Cerebellar nuclear complex (tissue), 1 donor: ENCODE data around the gene FAXC.

ENCODE experiments used
- DNase-seq, 2 experiments: peaks; one replicate each; lab custom pipeline; 2025; lab: John Stamatoyannopoulos, UW

The FAXC gene

GRCh38 chr6:99349171-99350141 lies at the start of gene FAXC:
FAXC (minus strand) TSS chr6:99349674; CDS start chr6:99349372, 302 bp downstream.
- DNase-seq, result no peak

- DNase-seq, result no peak
These were observed 47.8 kb upstream of the FAXC start for GRCh38 chr6:99397287-99397686.

- peak in 1 of 2 experiments; percentile 16 for DNase-seq
These were observed 44.4 kb upstream of the FAXC start, which contains the start of gene COQ3 for GRCh38 chr6:99393698-99394531. COQ3 (minus strand) TSS chr6:99394195; CDS start chr6:99394179, 16 bp downstream.

- no peak for DNase-seq
These were observed 43.9 kb upstream of the FAXC start for GRCh38 chr6:99393366-99393697.

DNA sequence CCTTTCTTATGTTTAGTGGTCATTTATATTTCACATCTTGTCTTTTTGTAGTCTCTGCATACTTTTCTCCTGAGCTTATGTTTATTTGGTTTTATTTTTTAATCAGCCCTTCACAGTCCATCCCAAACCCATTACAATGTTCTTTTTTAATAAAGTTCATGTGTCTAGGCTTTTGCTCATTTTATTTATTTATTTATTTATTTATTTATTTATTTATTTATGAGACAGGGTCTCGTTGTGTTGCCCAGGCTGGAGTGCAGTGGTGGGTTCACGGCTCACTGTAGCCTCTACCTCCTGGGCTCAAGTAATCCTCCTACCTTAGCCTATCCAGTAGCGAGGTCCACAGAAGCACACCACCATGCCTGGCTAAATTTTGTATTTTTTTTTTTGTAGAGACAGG lies 41.4 kb upstream of the FAXC start:
- DNase-seq, result no peak

DNA sequence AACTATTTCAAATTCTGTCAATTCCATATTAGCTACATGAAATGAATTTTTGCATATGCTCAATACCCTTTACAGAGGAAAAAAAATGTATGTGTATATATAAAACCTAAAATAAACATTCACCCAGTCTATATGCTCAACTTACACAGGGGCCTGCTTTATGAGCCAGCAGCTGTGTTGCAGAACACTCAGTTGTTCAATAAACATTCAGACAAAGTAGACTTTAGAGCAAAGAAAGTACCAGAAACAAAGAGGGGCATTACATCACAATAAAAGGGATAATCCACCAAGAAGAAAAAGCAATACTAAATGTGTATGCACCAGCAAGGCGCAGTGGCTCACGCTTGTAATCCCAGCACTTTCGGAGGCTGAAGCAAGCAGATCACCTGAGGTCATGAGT lies 35.0 kb upstream of the FAXC start:
- no peak for DNase-seq

GRCh38 chr6:99378636-99379035 lies 29.2 kb upstream of the FAXC start:
- DNase-seq, result no peak

GRCh38 chr6:99369533-99369932 lies 20.1 kb upstream of the FAXC start:
- DNase-seq, result no peak

- no peak for DNase-seq
These were observed 17.4 kb upstream of the FAXC start for GRCh38 chr6:99366852-99367251.

- DNase-seq, result no peak
These were observed 14.6 kb upstream of the FAXC start for GRCh38 chr6:99364026-99364425.

GRCh38 chr6:99362678-99363268 lies 13.3 kb upstream of the FAXC start:
- no peak for DNase-seq

- DNase-seq, result no peak
These were observed 10.3 kb upstream of the FAXC start for GRCh38 chr6:99359800-99360199.

GRCh38 chr6:99356641-99357040 lies 7.2 kb upstream of the FAXC start:
- no peak for DNase-seq

DNA sequence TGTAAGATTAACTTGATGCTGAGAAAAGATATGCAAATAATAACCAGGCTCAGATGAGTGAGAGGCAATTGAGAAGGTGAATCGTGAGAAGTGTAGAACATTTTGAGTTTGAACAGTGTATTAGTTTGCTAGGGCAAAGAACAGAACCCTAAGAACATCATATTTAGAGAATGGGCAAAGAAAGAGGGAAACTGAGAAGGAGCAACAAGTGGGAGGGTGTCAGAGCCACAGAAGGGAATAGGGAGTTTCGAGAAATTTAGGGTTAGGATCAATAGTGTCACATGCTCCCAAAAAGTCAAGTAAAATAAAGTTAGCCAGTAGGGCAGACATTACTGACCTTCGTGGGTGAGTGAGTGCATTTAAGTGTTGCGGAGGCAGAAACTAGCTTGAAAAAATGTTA lies 5.5 kb upstream of the FAXC start:
- DNase-seq, result no peak

- no peak for DNase-seq
These were observed 3.7 kb upstream of the FAXC start for GRCh38 chr6:99353126-99353525.

DNA sequence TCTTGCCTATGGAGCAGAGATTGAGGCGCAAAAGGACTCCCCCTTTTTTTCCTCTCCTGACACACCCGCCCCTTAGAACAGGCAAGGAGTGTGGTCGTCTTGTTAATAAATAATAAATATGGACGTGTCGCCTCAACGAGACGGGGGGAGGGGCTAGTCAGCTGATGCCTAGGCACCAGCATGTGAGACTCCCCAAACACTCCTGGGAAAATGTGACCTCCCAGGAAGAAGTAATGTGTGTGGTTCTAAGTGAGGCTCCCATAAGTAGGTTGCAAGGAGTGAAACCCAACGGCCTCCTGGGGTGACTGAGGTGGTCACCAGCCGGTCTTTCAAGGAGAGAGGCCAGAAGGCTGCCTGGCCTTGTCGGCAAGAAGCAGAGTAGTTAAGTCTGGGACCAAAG lies 1.1 kb upstream of the FAXC start:
- no peak for DNase-seq

DNA sequence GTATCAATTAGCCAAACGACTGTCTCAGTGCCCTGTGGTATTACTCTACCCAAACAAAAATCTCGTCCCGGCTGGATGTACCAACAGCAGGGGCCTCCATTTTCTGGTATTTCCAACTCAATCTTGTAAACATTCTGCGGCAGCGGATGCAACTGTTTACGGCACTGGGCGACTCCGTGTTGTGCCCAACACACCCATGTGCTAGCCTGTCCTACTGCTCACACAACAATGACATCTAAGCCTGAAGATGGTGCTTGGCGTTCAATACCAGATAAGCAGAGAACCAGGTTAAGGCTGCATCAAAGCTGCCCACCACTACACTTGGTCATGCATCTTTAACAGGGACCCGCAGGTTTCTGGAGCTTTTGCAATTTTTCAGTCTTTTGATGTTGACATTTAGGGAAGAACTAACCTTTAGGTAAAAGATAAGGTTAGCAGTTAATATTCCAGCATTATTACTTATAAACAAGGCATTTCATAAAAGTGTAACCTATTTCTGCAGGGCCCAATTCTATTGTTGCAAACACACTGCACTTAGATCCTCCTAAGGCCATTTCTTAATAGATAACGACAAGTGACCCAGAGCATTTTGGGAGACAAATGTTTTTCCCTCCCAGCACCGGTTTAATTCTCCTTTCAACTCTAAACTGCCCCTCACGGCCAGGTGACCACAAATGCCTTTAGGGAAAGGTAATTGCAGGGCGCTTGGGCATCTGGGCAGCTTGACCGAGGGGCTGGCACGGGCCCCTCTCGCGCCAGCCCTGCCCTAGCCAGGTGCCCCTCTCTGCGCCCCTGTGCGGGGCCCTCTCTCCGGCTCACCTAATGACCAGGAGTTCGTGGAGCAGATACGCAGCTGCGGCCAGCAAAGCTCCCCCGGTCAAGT lies 945 bp downstream of the FAXC start:
- DNase-seq, result no peak

DNA sequence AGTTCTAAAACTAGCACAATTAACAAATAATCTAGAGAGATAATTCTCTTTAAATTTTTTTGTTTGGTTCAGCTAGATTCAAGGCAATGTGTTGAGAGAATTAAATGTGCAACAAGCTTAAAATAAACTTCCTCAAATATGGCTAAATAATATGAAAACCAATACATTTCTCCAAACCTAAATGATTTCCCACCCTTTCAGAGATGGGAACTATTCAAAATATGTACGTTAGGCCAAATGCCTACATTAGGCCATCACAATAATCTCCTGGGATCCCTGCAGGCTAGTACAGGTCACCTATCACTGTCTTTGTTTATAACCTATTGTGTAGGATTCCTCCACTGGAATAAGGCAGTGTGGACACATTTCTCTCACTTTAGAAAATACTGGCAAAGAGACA lies 1.7 kb downstream of the FAXC start:
- no peak for DNase-seq

GRCh38 chr6:99346595-99346994 lies 2.9 kb downstream of the FAXC start:
- no peak for DNase-seq

- no peak for DNase-seq
These were observed 4.3 kb downstream of the FAXC start for GRCh38 chr6:99345164-99345563.

- no peak for DNase-seq
These were observed 5.2 kb downstream of the FAXC start for GRCh38 chr6:99344289-99344688.
